Right atrium auricular region (tissue), 2 donors: Measurements from ENCODE around the gene SH3TC2. TPM values are rescaled to one million over a fixed set of nuclear protein-coding genes. Genes with fewer than 3 reads are reported as not detected.

Experiments
- DNase-seq: peaks from one replicate; pipeline ENCODE4 v3.0.0-alpha.2; 2019; ENCODE audit warnings: low spot score
- H3K27ac ChIP-seq, 2 donors: fragments of 200-600 bp; sonication (generic); 1 replicate in 1 of 2; 2 replicates in 1 of 2; pipeline ENCODE4 v1.5.1; 2016 to 2019
- H3K27me3 ChIP-seq, 2 donors: fragments of 200-600 bp; sonication (generic); one replicate each; pipeline versions ENCODE4 v1.5.1 to v1.6.0; 2017 to 2019
- H3K36me3 ChIP-seq: fragments of 200-600 bp; sonication (generic); one replicate; pipeline ENCODE4 v1.5.1; 2016
- H3K4me1 ChIP-seq, 2 donors: fragments of 200-600 bp; sonication (generic); one replicate each; pipeline versions ENCODE4 v1.5.1 to v1.6.0; 2017 to 2019
- H3K4me3 ChIP-seq, 2 donors: fragments of 200-600 bp; sonication (generic); 1 replicate in 1 of 2; 2 replicates in 1 of 2; pipeline ENCODE4 v1.5.1; 2017 to 2019; ENCODE audit warnings: mild to moderate bottlenecking in 1 of 2, moderate library complexity in 1 of 2
- H3K9me3 ChIP-seq, 2 donors: fragments of 200-600 bp; sonication (generic); one replicate each; pipeline ENCODE4 v1.5.1; 2019
- total RNA-seq, 2 donors: library from RNA; depleted of rRNA; stranded (reverse); fragments of >200 nt; gene quantifications; one replicate each; pipeline ENCODE4 v1.1.0, GENCODE V29; 2016
- TF ChIP-seq, protein P1 (sequence below), 2 donors: fragments of 200-600 bp; sonication (generic); IDR thresholded peaks; one replicate each; pipeline ENCODE4 v1.5.1; 2019; ENCODE audit warnings: antibody characterized with exemption in 2 of 2

SH3TC2 gene
- total RNA-seq, 2 donors from 2014 or later, result 4.7 to 13.1 TPM

DNA sequence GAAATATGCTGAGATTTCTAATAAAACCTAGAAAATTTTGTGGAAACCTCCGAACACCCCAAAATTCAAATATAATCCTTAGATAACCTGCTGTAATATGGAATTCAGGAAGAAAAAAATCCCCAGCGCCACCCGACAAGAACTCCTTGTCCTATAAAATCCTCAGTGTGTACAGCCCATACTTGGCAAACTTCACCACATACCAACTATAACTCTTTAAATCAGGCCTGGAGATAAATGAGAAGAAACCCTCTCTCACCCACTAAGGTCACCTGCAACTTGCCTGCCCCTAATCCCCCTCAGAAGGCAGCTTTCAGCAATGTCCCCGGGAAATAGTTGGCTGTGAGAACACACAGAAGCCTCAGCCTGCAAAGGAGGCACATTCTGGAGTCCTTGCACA is 90.5 kb downstream of the SH3TC2 start:
- TF ChIP-seq, protein P1, sequence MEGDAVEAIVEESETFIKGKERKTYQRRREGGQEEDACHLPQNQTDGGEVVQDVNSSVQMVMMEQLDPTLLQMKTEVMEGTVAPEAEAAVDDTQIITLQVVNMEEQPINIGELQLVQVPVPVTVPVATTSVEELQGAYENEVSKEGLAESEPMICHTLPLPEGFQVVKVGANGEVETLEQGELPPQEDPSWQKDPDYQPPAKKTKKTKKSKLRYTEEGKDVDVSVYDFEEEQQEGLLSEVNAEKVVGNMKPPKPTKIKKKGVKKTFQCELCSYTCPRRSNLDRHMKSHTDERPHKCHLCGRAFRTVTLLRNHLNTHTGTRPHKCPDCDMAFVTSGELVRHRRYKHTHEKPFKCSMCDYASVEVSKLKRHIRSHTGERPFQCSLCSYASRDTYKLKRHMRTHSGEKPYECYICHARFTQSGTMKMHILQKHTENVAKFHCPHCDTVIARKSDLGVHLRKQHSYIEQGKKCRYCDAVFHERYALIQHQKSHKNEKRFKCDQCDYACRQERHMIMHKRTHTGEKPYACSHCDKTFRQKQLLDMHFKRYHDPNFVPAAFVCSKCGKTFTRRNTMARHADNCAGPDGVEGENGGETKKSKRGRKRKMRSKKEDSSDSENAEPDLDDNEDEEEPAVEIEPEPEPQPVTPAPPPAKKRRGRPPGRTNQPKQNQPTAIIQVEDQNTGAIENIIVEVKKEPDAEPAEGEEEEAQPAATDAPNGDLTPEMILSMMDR (IDR thresholded peaks at IDR 0.05), result no peak

DNA sequence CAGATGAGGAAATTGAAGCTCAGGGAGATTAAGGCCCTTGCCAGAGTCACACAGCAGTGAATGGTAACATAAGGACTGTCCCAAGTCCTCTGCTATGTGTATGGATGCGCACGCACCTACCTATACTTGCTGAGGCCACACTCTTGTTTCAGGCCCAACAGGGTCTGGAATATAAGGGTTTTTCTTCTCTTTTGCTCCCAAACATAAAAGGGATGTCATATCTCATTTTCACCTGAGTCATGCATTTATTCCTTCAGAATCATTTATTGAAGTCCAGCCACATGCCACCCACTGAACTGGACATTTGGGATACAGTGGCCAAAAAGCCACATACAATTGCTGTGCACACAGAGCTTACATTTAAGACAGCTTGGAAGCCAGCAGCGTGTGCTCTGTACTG is 92.0 kb downstream of the SH3TC2 start:
- H3K27me3 ChIP-seq, result no peaks in the 10 kb centered on the region
- H3K4me1 ChIP-seq, result peaks cover 0 to 43% of the 10 kb centered on the region in 2 donors
- H3K9me3 ChIP-seq, result no peaks in the 10 kb centered on the region
- H3K27ac ChIP-seq, result peak overlapping the region; percentile 56 to 72
- no peaks in the 10 kb centered on the region for H3K36me3 ChIP-seq
- DNase-seq, result no peak
- no peak overlapping the region for H3K4me3 ChIP-seq
- TF ChIP-seq, protein P1 (IDR thresholded peaks at IDR 0.05), result no peak

More for the DNA sequence above, 90.5 kb downstream of the SH3TC2 start:
- no peak for DNase-seq
- no peaks in the 10 kb centered on the region for H3K36me3 ChIP-seq
- H3K27me3 ChIP-seq, result no peaks in the 10 kb centered on the region
- H3K27ac ChIP-seq, result peak overlapping the region; percentile 69 to 89
- H3K4me1 ChIP-seq, result peaks cover 0 to 39% of the 10 kb centered on the region in 2 donors
- H3K4me3 ChIP-seq, result no peak overlapping the region
- H3K9me3 ChIP-seq, result no peaks in the 10 kb centered on the region

DNA sequence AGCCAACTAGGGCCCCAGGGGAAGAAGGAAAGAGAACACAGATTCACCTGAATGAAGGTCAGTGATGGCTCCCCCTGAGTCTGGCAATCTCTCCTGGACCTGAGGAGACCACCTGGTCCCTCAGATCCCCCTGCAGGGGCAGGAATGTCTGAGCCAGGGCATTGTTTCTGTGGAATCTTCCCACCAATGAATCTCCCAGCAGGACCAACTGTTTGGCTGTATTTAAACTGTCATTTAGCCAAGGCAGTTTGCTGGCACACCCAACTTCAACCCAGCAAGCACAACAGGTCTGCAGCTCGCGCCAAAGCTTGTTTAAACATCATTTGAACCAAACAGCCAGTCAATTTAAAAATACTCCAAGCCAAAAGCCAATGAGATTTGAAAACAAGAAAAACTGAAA is 92.6 kb downstream of the SH3TC2 start:
- H3K27ac ChIP-seq, result peak overlapping the region; percentile 56 to 72
- no peaks in the 10 kb centered on the region for H3K9me3 ChIP-seq
- H3K36me3 ChIP-seq, result no peaks in the 10 kb centered on the region
- no peak for DNase-seq
- TF ChIP-seq, protein P1 (IDR thresholded peaks at IDR 0.05), result no peak
- H3K4me1 ChIP-seq, result peaks cover 0 to 50% of the 10 kb centered on the region in 2 donors
- H3K4me3 ChIP-seq, result no peak overlapping the region
- no peaks in the 10 kb centered on the region for H3K27me3 ChIP-seq

DNA sequence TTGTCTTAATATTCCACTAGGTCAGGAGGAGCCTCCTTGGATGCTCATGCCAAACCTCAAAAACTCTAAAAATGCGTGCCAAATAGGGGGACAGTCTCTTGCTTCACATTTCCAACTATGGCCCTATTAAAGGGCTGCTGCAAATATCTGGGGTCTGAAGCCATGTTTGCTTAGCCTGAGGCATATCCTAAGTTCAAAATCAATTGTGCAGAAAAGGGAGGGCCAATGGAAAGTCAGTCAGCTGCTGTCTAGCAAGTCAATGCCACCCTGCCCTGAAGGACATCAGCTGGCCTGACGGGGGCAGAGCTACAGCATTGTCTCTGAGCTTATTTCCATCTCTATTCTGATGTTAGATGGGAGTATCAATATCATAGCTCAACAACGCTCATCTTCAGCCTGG is 93.6 kb downstream of the SH3TC2 start:
- Histone ChIP-seq H3K4me3 (no peak overlapping the region), H3K27me3 (no peaks in the 10 kb centered on the region), H3K9me3 (no peaks in the 10 kb centered on the region), H3K36me3 (no peaks in the 10 kb centered on the region), H3K4me1 (peaks cover 0 to 55% of the 10 kb centered on the region in 2 donors), H3K27ac (peak overlapping the region; percentile 56 to 72)
- DNase-seq, result no peak
- TF ChIP-seq, protein P1 (IDR thresholded peaks at IDR 0.05), result peak in 1 of 2 donors; percentile 10

DNA sequence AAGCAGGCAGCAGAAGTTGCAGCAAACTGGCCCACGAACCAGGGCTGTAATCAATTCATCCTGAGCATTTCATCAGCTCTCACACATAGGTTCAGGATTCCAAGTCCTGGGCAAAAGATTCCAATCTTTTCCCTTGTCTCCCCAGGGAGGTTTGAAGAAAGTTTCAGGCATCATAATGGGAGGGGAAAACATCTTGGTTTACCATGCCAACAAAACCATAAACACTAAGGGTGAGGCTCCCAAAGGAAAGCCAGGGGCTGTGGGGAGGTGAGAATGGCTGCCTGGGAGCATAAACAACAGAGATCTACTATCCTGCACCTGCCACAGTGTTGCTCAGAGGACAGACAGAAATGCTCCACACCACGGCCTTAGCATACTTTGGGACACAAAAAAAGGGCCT is 94.6 kb downstream of the SH3TC2 start:
- Histone ChIP-seq H3K4me1 (peaks cover 0 to 47% of the 10 kb centered on the region in 2 donors), H3K27me3 (no peaks in the 10 kb centered on the region), H3K9me3 (no peaks in the 10 kb centered on the region), H3K27ac (peak overlapping the region in 1 of 2 donors; percentile 72), H3K36me3 (no peaks in the 10 kb centered on the region), H3K4me3 (no peak overlapping the region)
- no peak for DNase-seq
- TF ChIP-seq, protein P1 (IDR thresholded peaks at IDR 0.05), result no peak

DNA sequence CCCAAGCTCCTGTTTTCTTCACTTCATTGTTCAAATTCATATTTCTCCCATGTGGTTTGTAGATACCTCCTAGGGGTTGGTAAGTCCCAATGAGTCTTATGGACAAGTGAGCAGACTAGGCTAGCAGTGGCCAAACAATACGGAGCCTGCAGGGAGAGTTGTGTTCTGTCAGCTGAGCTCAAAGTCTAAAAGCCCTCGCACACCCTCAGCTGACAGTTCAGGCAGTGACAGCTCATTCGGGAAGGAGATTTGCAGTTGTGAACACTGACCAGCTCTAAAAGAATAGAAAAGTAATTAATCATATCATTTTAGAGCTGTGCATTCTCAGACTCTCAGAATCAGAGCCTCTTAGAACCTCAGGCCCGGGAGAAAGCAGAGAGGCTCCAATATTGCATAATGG is 95.1 kb downstream of the SH3TC2 start:
- TF ChIP-seq, protein P1 (IDR thresholded peaks at IDR 0.05), result no peak
- Histone ChIP-seq H3K9me3 (no peaks in the 10 kb centered on the region), H3K36me3 (no peaks in the 10 kb centered on the region), H3K27me3 (no peaks in the 10 kb centered on the region), H3K4me3 (no peak overlapping the region), H3K27ac (peak overlapping the region in 1 of 2 donors; percentile 72), H3K4me1 (peaks cover 0 to 42% of the 10 kb centered on the region in 2 donors)
- no peak for DNase-seq
